ENCODE data around the gene INPP5A. TPM values are rescaled to one million over a fixed set of nuclear protein-coding genes. Genes with fewer than 3 reads are reported as not detected.

INPP5A gene
- total and polyA plus RNA-seq, 10 of the 15 experiments (the other 5 are each of a cell fraction or from before 2014, with no cell fraction given), result 0.52 to 15.0 (median 6.3) TPM

GRCh38 chr10:132630156-132630555 is 92.6 kb downstream of the INPP5A start:
- 91% methylated on average over 5 of the region's 5 CpGs for WGBS (ENCODE audit: insufficient coverage, insufficient replicate concordance, low lambda C conversion rate, missing lambda C conversion rate)
- ChIA-PET POLR2A (no interaction called here), CTCF (interaction anchor here (0.5 kb wide), 1 partner anchor 139 kb away, joined by 3 read pairs; no protein-coding TSS in a partner anchor), SMC1A (ENCODE audit: uncharacterized antibody, unreplicated experiment) (no interaction called here), RAD21 (ENCODE audit: unreplicated experiment) (no interaction called here)
- Histone ChIP-seq H2AFZ (ENCODE audit: control insufficient read depth, low read depth, low read length) (no peak overlapping the region), H3K36me3 (ENCODE audit: control insufficient read depth in 2 of 2, insufficient read depth in 2 of 2, low read length in 1 of 2) (no peaks in the 10 kb centered on the region; a peak in 1 of 4 replicates), H3K27ac (ENCODE audit: control insufficient read depth, insufficient read depth) (no peak overlapping the region), H3K4me2 (ENCODE audit: control insufficient read depth, insufficient read depth) (no peak overlapping the region), H3K4me1 (ENCODE audit: control insufficient read depth, insufficient read depth, low read length) (no peaks in the 10 kb centered on the region), H3K27me3 (replicated peaks in 1 of 2; ENCODE audit: control insufficient read depth in 2 of 2, insufficient read depth in 2 of 2, low read length in 1 of 2) (no peaks in the 10 kb centered on the region), H3K9me3 (replicated peaks; ENCODE audit: control insufficient read depth, insufficient read depth, low read length) (no peaks in the 10 kb centered on the region), H3K79me2 (ENCODE audit: control insufficient read depth, insufficient read depth, low read length) (no peaks in the 10 kb centered on the region), H3K9ac (ENCODE audit: control insufficient read depth, insufficient read depth, low read length) (no peak overlapping the region), H3K4me3 (no peak overlapping the region), H4K20me1 (ENCODE audit: control insufficient read depth, insufficient read depth) (no peaks in the 10 kb centered on the region)
- no TSS peak for BruUV-seq (replicated peaks)
- in situ Hi-C loops (cut with MboI) (loop anchor here (10.0 kb wide), 1 partner anchor 405 kb away; no protein-coding TSS in a partner anchor), intact Hi-C loops (cut with micrococcal nuclease; ENCODE audit: unreplicated experiment) (no loop called here)
- TF ChIP-seq ZZZ3 (IDR thresholded peaks at IDR 0.05; ENCODE audit: control insufficient read depth, insufficient read length, low read depth) (no peak), BCL11A (IDR thresholded peaks at IDR 0.05; ENCODE audit: low read depth, low read length) (no peak), SMAD5 (IDR thresholded peaks at IDR 0.05; ENCODE audit: low read depth) (no peak)
- no peak for FAIRE-seq
- no peak for ATAC-seq
- no peak for DNase-seq (ENCODE audit: low read depth, low spot score)

- no peak for DNase-seq (ENCODE audit: low read depth, low spot score)
- H4K20me1 ChIP-seq (ENCODE audit: control insufficient read depth, insufficient read depth), result no peaks in the 10 kb centered on the region
- no TSS peak for BruUV-seq (replicated peaks)
- H3K36me3 ChIP-seq (ENCODE audit: control insufficient read depth in 2 of 2, insufficient read depth in 2 of 2, low read length in 1 of 2), result no peaks in the 10 kb centered on the region; a peak in 1 of 4 replicates
- no peak for FAIRE-seq
- ChIA-PET RAD21 (ENCODE audit: unreplicated experiment) (no interaction called here), CTCF (no interaction called here), SMC1A (ENCODE audit: uncharacterized antibody, unreplicated experiment) (no interaction called here), POLR2A (no interaction called here)
- no peak for ATAC-seq
- no peaks in the 10 kb centered on the region for H3K27me3 ChIP-seq (replicated peaks in 1 of 2; ENCODE audit: control insufficient read depth in 2 of 2, insufficient read depth in 2 of 2, low read length in 1 of 2)
- no peak overlapping the region for H2AFZ ChIP-seq (ENCODE audit: control insufficient read depth, low read depth, low read length)
- no peaks in the 10 kb centered on the region for H3K9me3 ChIP-seq (replicated peaks; ENCODE audit: control insufficient read depth, insufficient read depth, low read length)
- no peak overlapping the region for H3K4me2 ChIP-seq (ENCODE audit: control insufficient read depth, insufficient read depth)
- H3K4me1 ChIP-seq (ENCODE audit: control insufficient read depth, insufficient read depth, low read length), result no peaks in the 10 kb centered on the region
- 94% methylated on average over 23 of the region's 24 CpGs for WGBS (ENCODE audit: insufficient coverage, insufficient replicate concordance, low lambda C conversion rate, missing lambda C conversion rate)
- intact Hi-C loops (cut with micrococcal nuclease; ENCODE audit: unreplicated experiment) (no loop called here), in situ Hi-C loops (cut with MboI) (loop anchor here (10.0 kb wide), 1 partner anchor 406 kb away; no protein-coding TSS in a partner anchor)
- H3K27ac ChIP-seq (ENCODE audit: control insufficient read depth, insufficient read depth), result no peak overlapping the region
- H3K4me3 ChIP-seq, result no peak overlapping the region
- no peaks in the 10 kb centered on the region for H3K79me2 ChIP-seq (ENCODE audit: control insufficient read depth, insufficient read depth, low read length)
- H3K9ac ChIP-seq (ENCODE audit: control insufficient read depth, insufficient read depth, low read length), result no peak overlapping the region
- TF ChIP-seq WRNIP1 (IDR thresholded peaks at IDR 0.05; ENCODE audit: borderline replicate concordance, low read depth, low read length) (no peak), RBBP5 (conservative IDR thresholded peaks at IDR 0.05) (no peak), MTA2 (IDR thresholded peaks at IDR 0.05; ENCODE audit: low read depth) (no peak), USF1 (IDR thresholded peaks at IDR 0.05; ENCODE audit: borderline replicate concordance, extremely low read length, insufficient read depth, low read depth, low read length) (no peak), HCFC1 (IDR thresholded peaks at IDR 0.05; ENCODE audit: low read length) (no peak), EGR1 (IDR thresholded peaks at IDR 0.05; ENCODE audit: borderline replicate concordance in 1 of 2, low read depth in 2 of 2, low read length in 2 of 2) (no peak), NFIC (IDR thresholded peaks at IDR 0.05; ENCODE audit: low read depth, low read length) (no peak), FOXM1 (IDR thresholded peaks at IDR 0.05; ENCODE audit: low read depth, low read length) (no peak), ZBTB11 (CRISPR knock-in tag; IDR thresholded peaks at IDR 0.05) (no peak), SRF (IDR thresholded peaks at IDR 0.05; ENCODE audit: low read depth in 2 of 2, low read length in 2 of 2) (no peak), RB1 (IDR thresholded peaks at IDR 0.05; ENCODE audit: borderline replicate concordance) (no peak)
Observed at GRCh38 chr10:132630666-132631337, 93.2 kb downstream of the INPP5A start.

All from GM12878 (cell line).